HEK293 (cell line): Measurements from ENCODE around the gene GPHN.

ENCODE experiments used
- CTCF ChIA-PET: fragments of 350-600 bp; formaldehyde crosslinking; extraction: SDS; loops from one replicate; lab custom pipeline; 2021; ENCODE audit warnings: antibody characterized with exemption; lab: Yijun Ruan, JAX
- POLR2A ChIA-PET: fragments of 300-600 bp; formaldehyde crosslinking; extraction: SDS; loops from one replicate; lab custom pipeline; 2020; ENCODE audit warnings: antibody characterized with exemption, inconsistent platforms; lab: Yijun Ruan, JAX
- H3K27ac ChIP-seq: fragments of 200-500 bp; sonication (Bioruptor generic); 2 replicates; pipeline ENCODE4 v1.5.1; 2014; ENCODE audit warnings: low read depth, low read length, control low read depth, inconsistent platforms; ENCODE audit errors: extremely low read depth
- H3K36me3 ChIP-seq, 2 experiments: fragments of 200-500 bp in 1 of 2; sonication (Bioruptor generic) in 1 of 2; 1 replicate in 1 of 2; 2 replicates in 1 of 2; pipeline ENCODE4 v1.5.1; 2014 to 2017; ENCODE audit warnings: inconsistent platforms in 2 of 2, low read length in 2 of 2; ENCODE audit not compliant: control insufficient read depth in 2 of 2, insufficient read depth in 1 of 2
- H3K4me1 ChIP-seq: fragments of 200-500 bp; sonication (Bioruptor generic); 2 replicates; pipeline ENCODE4 v1.5.1; 2014; ENCODE audit warnings: mild to moderate bottlenecking, low read length, inconsistent platforms; ENCODE audit not compliant: control insufficient read depth, insufficient read depth
- H3K4me3 ChIP-seq: 2 replicates; pipeline ENCODE4 v1.5.1; 2011; ENCODE audit warnings: low read depth, mild to moderate bottlenecking, control low read depth, low read length, moderate library complexity
- H3K9me3 ChIP-seq: fragments of 200-500 bp; sonication (Bioruptor generic); 2 replicates; pipeline ENCODE4 v1.5.1; 2014; ENCODE audit warnings: low read depth, low read length, inconsistent platforms; ENCODE audit not compliant: control insufficient read depth, insufficient read depth
- HOXD13 ChIP-seq: sonication (generic); formaldehyde crosslinking; IDR thresholded peaks from 2 replicates; pipeline ENCODE4 v1.8.0; 2022; ENCODE audit warnings: missing genetic modification reagents, borderline replicate concordance
- REST ChIP-seq: fragments of 450-650 bp; formaldehyde crosslinking; IDR thresholded peaks from 2 replicates; pipeline ENCODE4 v1.5.1; 2016; ENCODE audit warnings: missing biosample characterization, missing genetic modification characterization
- SETDB1 ChIP-seq: IDR thresholded peaks from one replicate; pipeline ENCODE4 v1.6.1; 2017; ENCODE audit warnings: mild to moderate bottlenecking, low read length, moderate library complexity, mixed read lengths; ENCODE audit not compliant: insufficient read length
- TSHZ1 ChIP-seq: fragments of 450-650 bp; formaldehyde crosslinking; IDR thresholded peaks from 2 replicates; pipeline ENCODE4 v1.5.1; 2016; ENCODE audit warnings: missing biosample characterization, missing genetic modification characterization, borderline replicate concordance
- WT1 ChIP-seq: fragments of 450-650 bp; formaldehyde crosslinking; IDR thresholded peaks from 2 replicates; pipeline ENCODE4 v1.5.1; 2016; ENCODE audit warnings: missing biosample characterization, missing genetic modification characterization
- ZBTB10 ChIP-seq: fragments of 450-650 bp; formaldehyde crosslinking; IDR thresholded peaks from 2 replicates; pipeline ENCODE4 v1.5.1; 2016; ENCODE audit warnings: missing biosample characterization, missing genetic modification characterization
- ZBTB26 ChIP-seq: fragments of 450-650 bp; formaldehyde crosslinking; optimal IDR thresholded peaks from 2 replicates; pipeline ENCODE3; 2016; ENCODE audit warnings: missing biosample characterization, mild to moderate bottlenecking, missing genetic modification characterization
- ZFP37 ChIP-seq: fragments of 450-650 bp; formaldehyde crosslinking; IDR thresholded peaks from 2 replicates; pipeline ENCODE4 v1.5.1; 2016; ENCODE audit warnings: missing biosample characterization, missing genetic modification characterization
- ZNF146 ChIP-seq: fragments of 450-650 bp; formaldehyde crosslinking; IDR thresholded peaks from 2 replicates; pipeline ENCODE4 v1.5.1; 2016; ENCODE audit warnings: missing biosample characterization, missing genetic modification characterization
- ZNF211 ChIP-seq: fragments of 450-650 bp; formaldehyde crosslinking; IDR thresholded peaks from 2 replicates; pipeline ENCODE4 v1.5.1; 2016; ENCODE audit warnings: low read depth, missing biosample characterization, missing genetic modification characterization
- ZNF221 ChIP-seq: fragments of 450-650 bp; formaldehyde crosslinking; IDR thresholded peaks from 2 replicates; pipeline ENCODE4 v1.5.1; 2017; ENCODE audit warnings: missing biosample characterization, missing genetic modification characterization, borderline replicate concordance
- ZNF239 ChIP-seq: fragments of 450-650 bp; formaldehyde crosslinking; IDR thresholded peaks from 2 replicates; pipeline ENCODE4 v1.5.1; 2016; ENCODE audit warnings: missing biosample characterization, missing genetic modification characterization
- ZNF391 ChIP-seq: fragments of 450-650 bp; formaldehyde crosslinking; IDR thresholded peaks from 2 replicates; pipeline ENCODE4 v1.5.1; 2016; ENCODE audit warnings: low read depth, missing biosample characterization, missing genetic modification characterization, borderline replicate concordance
- ZNF394 ChIP-seq: fragments of 450-650 bp; formaldehyde crosslinking; IDR thresholded peaks from 2 replicates; pipeline ENCODE4 v1.5.1; 2016; ENCODE audit warnings: missing biosample characterization, missing genetic modification characterization, mild to moderate bottlenecking, moderate library complexity, borderline replicate concordance
- ZNF626 ChIP-seq: fragments of 450-650 bp; sonication (Bioruptor Pico); formaldehyde crosslinking; IDR thresholded peaks from 2 replicates; pipeline ENCODE4 v1.5.1; 2018; ENCODE audit warnings: missing biosample characterization, missing genetic modification characterization, inconsistent platforms
- ZNF629 ChIP-seq: fragments of 450-650 bp; formaldehyde crosslinking; IDR thresholded peaks from 2 replicates; pipeline ENCODE4 v1.5.1; 2017; ENCODE audit warnings: missing biosample characterization, missing genetic modification characterization
- ZNF777 ChIP-seq: fragments of 450-650 bp; formaldehyde crosslinking; IDR thresholded peaks from 2 replicates; pipeline ENCODE4 v1.5.1; 2017; ENCODE audit warnings: missing biosample characterization, missing genetic modification characterization, borderline replicate concordance
- ZSCAN18 ChIP-seq: fragments of 450-650 bp; formaldehyde crosslinking; IDR thresholded peaks from 2 replicates; pipeline ENCODE4 v1.5.1; 2016; ENCODE audit warnings: missing biosample characterization, missing genetic modification characterization

GPHN gene

GRCh38 chr14:66464261-66464660 is 43.7 kb upstream of the GPHN start (continued):
- TF ChIP-seq REST (tag by site-specific recombination) (no peak), ZNF146 (no peak), TSHZ1 (no peak), ZNF211 (no peak), ZNF777 (tag by site-specific recombination) (no peak)
- TF ChIP-seq, all 188 proteins: peak for 0

DNA sequence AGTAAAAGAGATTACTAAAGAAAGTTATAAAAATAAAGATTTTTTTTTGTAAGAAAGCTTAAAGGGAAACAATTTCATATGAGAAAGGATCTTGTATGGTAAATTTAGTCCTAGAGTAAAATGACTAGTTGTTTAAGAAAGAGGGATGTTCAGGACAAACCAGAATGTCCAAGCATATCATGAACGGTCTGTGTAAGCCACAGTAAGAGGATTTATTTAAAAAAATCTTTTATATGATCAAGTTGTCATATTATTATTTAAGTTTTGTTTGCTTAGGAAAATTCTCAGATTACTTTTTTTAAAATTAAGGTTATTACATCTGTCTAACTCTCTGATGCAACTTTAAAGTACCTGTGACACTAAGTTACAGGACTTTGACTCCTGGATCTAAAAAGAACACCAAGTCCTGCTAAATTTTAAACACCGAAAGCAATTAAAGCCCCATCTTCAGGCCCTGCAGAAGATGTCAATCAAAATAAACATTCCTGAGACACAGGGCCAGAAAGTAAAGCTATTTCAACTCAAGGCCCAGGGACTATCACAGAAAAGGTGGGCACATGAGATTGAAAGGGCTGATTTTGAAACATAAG is 39.1 kb upstream of the GPHN start:
- ChIA-PET CTCF (interaction anchor here (1.8 kb wide), 1 partner anchor 9 kb away, joined by 4 read pairs; no protein-coding TSS in a partner anchor), POLR2A (no interaction called here)
- no peak overlapping the region for H3K27ac ChIP-seq
- no peak overlapping the region for H3K4me3 ChIP-seq
- no peaks in the 10 kb centered on the region for H3K36me3 ChIP-seq
- H3K4me1 ChIP-seq = no peaks in the 10 kb centered on the region
- H3K9me3 ChIP-seq = no peaks in the 10 kb centered on the region
- 0 out of 2 replicates have a peak, but pooled peaks have one; percentile 51 for TF ChIP-seq ZNF626 (tag by site-specific recombination)
- TF ChIP-seq ZFP37 (tag by site-specific recombination) = no peak
- TF ChIP-seq ZNF211 = no peak
- peak; percentile 94 for TF ChIP-seq SETDB1
- no peak for TF ChIP-seq HOXD13 (CRISPR knock-in tag)

DNA sequence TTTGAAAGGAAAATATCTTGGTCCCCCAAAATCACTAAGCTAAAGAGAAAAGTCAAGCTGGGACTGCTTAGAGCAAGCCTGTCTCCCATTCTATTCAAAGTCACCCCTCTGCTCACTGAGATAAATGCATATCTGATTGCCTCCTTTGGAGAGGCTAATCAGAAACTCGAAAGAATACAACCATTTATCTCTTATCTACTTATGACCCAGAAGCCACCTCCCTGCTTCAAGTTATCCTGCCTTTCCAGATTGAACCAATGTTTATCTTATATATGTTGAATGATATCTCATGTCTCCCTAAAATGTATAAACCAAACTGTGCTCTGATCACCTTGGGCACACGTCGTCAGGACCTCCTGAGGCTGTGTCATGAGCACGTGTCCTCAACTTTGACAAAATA is 36.4 kb upstream of the GPHN start:
- H3K27ac ChIP-seq = no peak overlapping the region
- CTCF ChIA-PET = no interaction called here
- no peaks in the 10 kb centered on the region for H3K36me3 ChIP-seq
- POLR2A ChIA-PET = no interaction called here
- no peak overlapping the region for H3K4me3 ChIP-seq
- no peaks in the 10 kb centered on the region for H3K4me1 ChIP-seq
- no peaks in the 10 kb centered on the region for H3K9me3 ChIP-seq
- TF ChIP-seq ZNF629 = no peak
- no peak for TF ChIP-seq ZNF394 (tag by site-specific recombination)
- no peak for TF ChIP-seq ZNF221
- TF ChIP-seq ZSCAN18 (tag by site-specific recombination) = no peak
- TF ChIP-seq ZBTB26 (tag by site-specific recombination) = no peak
- TF ChIP-seq SETDB1 = no peak
- TF ChIP-seq WT1 (tag by site-specific recombination) = no peak
- no peak for TF ChIP-seq ZNF239 (tag by site-specific recombination)
- no peak for TF ChIP-seq ZBTB10 (tag by site-specific recombination)
- TF ChIP-seq ZNF391 (tag by site-specific recombination) = no peak
